PFSK-1 (cell line): ENCODE data around the gene HLA-DQB1.

Experiments used
- FOXP2 ChIP-seq: optimal IDR thresholded peaks from 2 replicates; pipeline ENCODE3; 2011; ENCODE audit warnings: borderline replicate concordance, control low read depth, inconsistent platforms; ENCODE audit not compliant: insufficient read depth; ENCODE audit errors: extremely low read length, extremely low read depth
- POLR2AphosphoS5 ChIP-seq: IDR thresholded peaks from 2 replicates; pipeline ENCODE4 v1.6.1; 2012; ENCODE audit warnings: low read depth, mild to moderate bottlenecking, control low read depth, low read length, moderate library complexity
- REST ChIP-seq, 2 experiments: IDR thresholded peaks; 2 replicates each; pipeline versions ENCODE4 v1.6.1 to v1.8.0; 2011 to 2012; ENCODE audit warnings: low read depth in 2 of 2, low read length in 2 of 2, control low read depth in 1 of 2, inconsistent platforms in 1 of 2, mild to moderate bottlenecking in 1 of 2, moderate library complexity in 1 of 2; ENCODE audit not compliant: insufficient read depth in 1 of 2
- SIN3A ChIP-seq: IDR thresholded peaks from 2 replicates; pipeline ENCODE4 v1.6.1; 2012; ENCODE audit warnings: mild to moderate bottlenecking, low read length, moderate library complexity, borderline replicate concordance; ENCODE audit not compliant: insufficient read depth
- TAF1 ChIP-seq: IDR thresholded peaks from 2 replicates; pipeline ENCODE4 v1.6.1; 2012; ENCODE audit warnings: low read length, control low read depth, borderline replicate concordance; ENCODE audit not compliant: insufficient read depth

Gene HLA-DQB1

GRCh38 chr6:32662836-32663235, 3.6 kb downstream of the HLA-DQB1 start:
- no peak for TF ChIP-seq POLR2AphosphoS5
- no peak for TF ChIP-seq REST (IDR thresholded peaks at IDR 0.05; ENCODE audit: insufficient read depth in 1 of 2, low read depth in 2 of 2, low read length in 2 of 2)
- TF ChIP-seq FOXP2, result no peak
- TF ChIP-seq TAF1, result no peak
- no peak for TF ChIP-seq SIN3A

- TF ChIP-seq FOXP2 (no peak), SIN3A (no peak), REST (IDR thresholded peaks at IDR 0.05; ENCODE audit: insufficient read depth in 1 of 2, low read depth in 2 of 2, low read length in 2 of 2) (no peak), POLR2AphosphoS5 (no peak)
These were observed 4.4 kb downstream of the HLA-DQB1 start for GRCh38 chr6:32662099-32662498.

GRCh38 chr6:32659856-32660595, 6.4 kb downstream of the HLA-DQB1 start:
- TF ChIP-seq POLR2AphosphoS5 (no peak), REST (IDR thresholded peaks at IDR 0.05; ENCODE audit: insufficient read depth in 1 of 2, low read depth in 2 of 2, low read length in 2 of 2) (no peak), TAF1 (no peak), FOXP2 (no peak), SIN3A (no peak)

- no peak for TF ChIP-seq POLR2AphosphoS5
- TF ChIP-seq FOXP2, result no peak
- TF ChIP-seq TAF1, result no peak
- no peak for TF ChIP-seq SIN3A
- TF ChIP-seq REST (IDR thresholded peaks at IDR 0.05; ENCODE audit: insufficient read depth in 1 of 2, low read depth in 2 of 2, low read length in 2 of 2), result no peak
These were observed 8.1 kb downstream of the HLA-DQB1 start for GRCh38 chr6:32658268-32658897.
